SK-N-SH treated with all-trans-retinoic acid at 6 μM for 48 hours (cell line): ENCODE measurements around the gene OTX1.

Experiments
- ESRRG ChIP-seq: fragments of 250-450 bp; sonication (Bioruptor Pico); IDR thresholded peaks from 2 replicates; pipeline ENCODE4 v1.6.1; 2021; ENCODE audit warnings: mild to moderate bottlenecking
- GLIS3 ChIP-seq: fragments of 250-450 bp; sonication (Bioruptor Pico); IDR thresholded peaks from 2 replicates; pipeline ENCODE4 v1.5.0; 2020; ENCODE audit warnings: mild to moderate bottlenecking, moderate library complexity
- PPARA ChIP-seq: fragments of 250-450 bp; sonication (Bioruptor Pico); IDR thresholded peaks from 2 replicates; pipeline ENCODE4 v1.5.0; 2020; ENCODE audit warnings: mild to moderate bottlenecking, borderline replicate concordance
- RARB ChIP-seq: fragments of 250-450 bp; sonication (Bioruptor Pico); IDR thresholded peaks from 2 replicates; pipeline ENCODE4 v1.8.0; 2021; ENCODE audit warnings: mild to moderate bottlenecking, moderate library complexity
- SNAI2 ChIP-seq: fragments of 250-450 bp; sonication (Bioruptor Pico); IDR thresholded peaks from 2 replicates; pipeline ENCODE4 v1.5.0; 2020; ENCODE audit warnings: mild to moderate bottlenecking, moderate library complexity
- ZNF70 ChIP-seq: fragments of 450-650 bp; formaldehyde crosslinking; IDR thresholded peaks from 2 replicates; pipeline ENCODE4 v1.5.0; 2020; ENCODE audit warnings: mild to moderate bottlenecking, moderate library complexity
- TF ChIP-seq, protein P1 (sequence below): fragments of 250-450 bp; sonication (Bioruptor Pico); IDR thresholded peaks from 2 replicates; pipeline ENCODE4 v1.5.1; 2021; ENCODE audit warnings: mild to moderate bottlenecking, moderate library complexity

- TF ChIP-seq RARB (CRISPR knock-in tag) (no peak), PPARA (CRISPR knock-in tag) (no peak), SNAI2 (CRISPR knock-in tag) (no peak), GLIS3 (CRISPR knock-in tag) (no peak), ZNF70 (CRISPR knock-in tag) (no peak), ESRRG (CRISPR knock-in tag) (no peak)
- TF ChIP-seq, protein P1, sequence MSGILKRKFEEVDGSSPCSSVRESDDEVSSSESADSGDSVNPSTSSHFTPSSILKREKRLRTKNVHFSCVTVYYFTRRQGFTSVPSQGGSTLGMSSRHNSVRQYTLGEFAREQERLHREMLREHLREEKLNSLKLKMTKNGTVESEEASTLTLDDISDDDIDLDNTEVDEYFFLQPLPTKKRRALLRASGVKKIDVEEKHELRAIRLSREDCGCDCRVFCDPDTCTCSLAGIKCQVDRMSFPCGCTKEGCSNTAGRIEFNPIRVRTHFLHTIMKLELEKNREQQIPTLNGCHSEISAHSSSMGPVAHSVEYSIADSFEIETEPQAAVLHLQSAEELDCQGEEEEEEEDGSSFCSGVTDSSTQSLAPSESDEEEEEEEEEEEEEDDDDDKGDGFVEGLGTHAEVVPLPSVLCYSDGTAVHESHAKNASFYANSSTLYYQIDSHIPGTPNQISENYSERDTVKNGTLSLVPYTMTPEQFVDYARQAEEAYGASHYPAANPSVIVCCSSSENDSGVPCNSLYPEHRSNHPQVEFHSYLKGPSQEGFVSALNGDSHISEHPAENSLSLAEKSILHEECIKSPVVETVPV (CRISPR knock-in tag): no peak
Measured at GRCh38 chr2:63041592-63041991, 9.0 kb upstream of the OTX1 start.
